Nephron progenitor cell (in vitro differentiated cells): ENCODE results near the gene TTLL8.

Source experiments
- DNase-seq: peaks from one replicate; pipeline ENCODE4 v3.0.0; 2021
- H3K27ac Mint-ChIP-seq: 2 replicates; pipeline ENCODE4 v1.8.0; 2021; ENCODE audit warnings: mild to moderate bottlenecking, moderate library complexity, mixed read lengths
- H3K27me3 Mint-ChIP-seq: 2 replicates; pipeline ENCODE4 v1.8.0; 2021; ENCODE audit warnings: mild to moderate bottlenecking, low read depth, mixed read lengths; ENCODE audit not compliant: poor library complexity
- H3K36me3 Mint-ChIP-seq: 2 replicates; pipeline ENCODE4 v1.8.0; 2021; ENCODE audit warnings: low read depth, mixed read lengths
- H3K4me1 Mint-ChIP-seq: 2 replicates; pipeline ENCODE4 v1.8.0; 2021; ENCODE audit warnings: mixed read lengths
- H3K4me3 Mint-ChIP-seq: 2 replicates; pipeline ENCODE4 v1.8.0; 2021; ENCODE audit warnings: mild to moderate bottlenecking, moderate library complexity, mixed read lengths
- H3K9me3 Mint-ChIP-seq: 2 replicates; pipeline ENCODE4 v1.8.0; 2021; ENCODE audit warnings: mild to moderate bottlenecking, moderate library complexity, mixed read lengths
- TF ChIP-seq, protein P1 (sequence below): fragments of 200-600 bp; sonication (generic); IDR thresholded peaks from 2 replicates; pipeline ENCODE4 v1.5.0; 2021; ENCODE audit warnings: antibody characterized with exemption

Gene TTLL8

DNA sequence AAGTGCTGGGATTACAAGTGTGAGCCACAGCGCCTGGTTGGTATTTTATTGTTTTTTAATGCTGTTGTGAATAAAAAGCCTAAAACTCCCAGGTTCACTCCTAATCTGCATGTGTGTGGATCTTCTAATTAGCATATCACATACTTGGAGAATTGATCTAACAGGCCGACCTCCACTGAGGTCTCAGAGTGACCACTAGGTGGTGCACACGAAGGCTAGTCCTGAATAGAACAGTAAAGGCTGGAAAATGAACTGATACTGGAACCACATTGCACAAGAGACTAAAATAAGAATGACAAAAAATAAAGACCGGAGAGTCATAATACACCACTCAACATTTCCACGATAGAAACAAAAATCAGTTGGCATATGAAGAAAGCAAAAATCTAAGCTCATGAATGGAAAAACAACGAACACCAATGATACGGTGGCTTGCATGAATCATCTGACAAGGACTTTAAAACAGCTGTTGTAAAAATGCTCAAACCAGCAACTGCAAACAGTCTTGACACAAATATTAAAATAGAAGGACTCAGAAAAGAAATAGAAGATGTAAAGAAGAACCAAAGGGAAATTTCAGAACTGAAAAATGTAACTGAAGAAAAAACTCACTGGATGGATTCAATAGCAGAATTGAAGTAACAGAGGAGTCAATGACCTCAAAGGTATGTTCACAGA lies 78.4 kb downstream of the TTLL8 start:
- peaks cover 45% of the 10 kb centered on the region for H3K9me3 Mint-ChIP-seq
- TF ChIP-seq, protein P1, sequence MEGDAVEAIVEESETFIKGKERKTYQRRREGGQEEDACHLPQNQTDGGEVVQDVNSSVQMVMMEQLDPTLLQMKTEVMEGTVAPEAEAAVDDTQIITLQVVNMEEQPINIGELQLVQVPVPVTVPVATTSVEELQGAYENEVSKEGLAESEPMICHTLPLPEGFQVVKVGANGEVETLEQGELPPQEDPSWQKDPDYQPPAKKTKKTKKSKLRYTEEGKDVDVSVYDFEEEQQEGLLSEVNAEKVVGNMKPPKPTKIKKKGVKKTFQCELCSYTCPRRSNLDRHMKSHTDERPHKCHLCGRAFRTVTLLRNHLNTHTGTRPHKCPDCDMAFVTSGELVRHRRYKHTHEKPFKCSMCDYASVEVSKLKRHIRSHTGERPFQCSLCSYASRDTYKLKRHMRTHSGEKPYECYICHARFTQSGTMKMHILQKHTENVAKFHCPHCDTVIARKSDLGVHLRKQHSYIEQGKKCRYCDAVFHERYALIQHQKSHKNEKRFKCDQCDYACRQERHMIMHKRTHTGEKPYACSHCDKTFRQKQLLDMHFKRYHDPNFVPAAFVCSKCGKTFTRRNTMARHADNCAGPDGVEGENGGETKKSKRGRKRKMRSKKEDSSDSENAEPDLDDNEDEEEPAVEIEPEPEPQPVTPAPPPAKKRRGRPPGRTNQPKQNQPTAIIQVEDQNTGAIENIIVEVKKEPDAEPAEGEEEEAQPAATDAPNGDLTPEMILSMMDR = peak; percentile 44
- H3K36me3 Mint-ChIP-seq = peaks cover 14% of the 10 kb centered on the region
- H3K4me3 Mint-ChIP-seq = no peak overlapping the region
- H3K27ac Mint-ChIP-seq = no peak overlapping the region
- DNase-seq = peak; percentile 25
- peaks cover 6% of the 10 kb centered on the region for H3K4me1 Mint-ChIP-seq
- peaks cover 61% of the 10 kb centered on the region for H3K27me3 Mint-ChIP-seq

DNA sequence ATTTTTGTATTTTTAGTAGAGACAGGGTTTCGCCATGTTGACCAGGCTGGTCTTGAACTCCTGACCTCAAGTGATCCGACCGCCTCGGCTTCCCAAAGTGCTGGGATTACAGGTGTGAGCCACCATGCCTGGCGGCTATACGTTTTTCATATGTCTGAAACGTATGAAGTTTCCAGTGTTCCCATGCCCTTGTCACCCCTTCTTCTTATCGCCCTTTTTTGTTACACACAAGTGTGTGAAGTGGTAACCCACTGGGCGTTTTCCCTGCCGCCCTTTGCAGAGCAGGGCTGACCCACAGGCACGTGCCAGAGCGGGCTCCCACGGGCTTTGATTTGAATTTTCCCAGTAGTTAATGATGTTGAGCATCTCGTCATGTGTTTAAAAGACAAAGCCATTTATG lies 80.5 kb downstream of the TTLL8 start:
- peaks cover 9% of the 10 kb centered on the region for H3K36me3 Mint-ChIP-seq
- H3K4me3 Mint-ChIP-seq = no peak overlapping the region
- no peak overlapping the region for H3K27ac Mint-ChIP-seq
- peaks cover 48% of the 10 kb centered on the region for H3K27me3 Mint-ChIP-seq
- H3K9me3 Mint-ChIP-seq = peaks cover 37% of the 10 kb centered on the region
- DNase-seq = no peak
- peaks cover 6% of the 10 kb centered on the region for H3K4me1 Mint-ChIP-seq
- TF ChIP-seq, protein P1 = no peak

DNA sequence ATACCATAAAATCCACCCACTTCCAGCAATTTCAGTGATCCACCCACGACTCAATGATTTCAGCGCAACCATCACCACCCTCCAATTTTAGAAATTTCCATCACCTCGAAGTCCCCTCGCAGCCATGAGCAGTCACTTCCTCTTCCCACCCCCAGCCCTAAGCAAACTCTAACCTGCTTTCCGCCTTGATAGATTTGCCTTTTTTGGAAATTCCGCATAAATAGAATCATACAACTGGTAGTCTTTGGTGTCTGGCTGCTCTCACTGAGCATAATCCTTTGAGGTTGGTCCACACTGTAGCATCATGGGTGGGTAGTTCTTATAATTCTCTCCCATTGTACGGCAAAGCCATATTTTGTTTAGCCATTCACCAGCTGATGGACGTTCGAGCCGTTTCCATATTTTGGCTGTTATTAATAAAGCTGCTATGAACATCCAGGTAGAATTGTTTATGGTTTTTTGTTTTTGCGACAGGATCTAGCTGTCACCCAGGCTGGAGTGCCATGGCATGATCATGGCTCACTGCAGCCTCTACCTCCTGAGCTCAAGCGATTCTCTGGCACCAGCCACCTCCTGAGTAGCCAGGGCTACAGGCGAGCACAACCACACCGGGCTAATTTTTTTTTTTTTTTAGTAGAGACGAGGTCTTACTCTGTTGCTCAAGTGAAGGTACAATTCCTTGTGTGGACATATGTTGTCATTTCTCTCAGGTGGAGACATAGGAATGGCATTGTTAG lies 81.5 kb downstream of the TTLL8 start:
- H3K27ac Mint-ChIP-seq = no peak overlapping the region
- H3K27me3 Mint-ChIP-seq = peaks cover 40% of the 10 kb centered on the region
- H3K4me1 Mint-ChIP-seq = peaks cover 6% of the 10 kb centered on the region
- no peak overlapping the region for H3K4me3 Mint-ChIP-seq
- TF ChIP-seq, protein P1 = no peak
- no peak for DNase-seq
- peaks cover 9% of the 10 kb centered on the region for H3K36me3 Mint-ChIP-seq
- H3K9me3 Mint-ChIP-seq = peaks cover 31% of the 10 kb centered on the region

DNA sequence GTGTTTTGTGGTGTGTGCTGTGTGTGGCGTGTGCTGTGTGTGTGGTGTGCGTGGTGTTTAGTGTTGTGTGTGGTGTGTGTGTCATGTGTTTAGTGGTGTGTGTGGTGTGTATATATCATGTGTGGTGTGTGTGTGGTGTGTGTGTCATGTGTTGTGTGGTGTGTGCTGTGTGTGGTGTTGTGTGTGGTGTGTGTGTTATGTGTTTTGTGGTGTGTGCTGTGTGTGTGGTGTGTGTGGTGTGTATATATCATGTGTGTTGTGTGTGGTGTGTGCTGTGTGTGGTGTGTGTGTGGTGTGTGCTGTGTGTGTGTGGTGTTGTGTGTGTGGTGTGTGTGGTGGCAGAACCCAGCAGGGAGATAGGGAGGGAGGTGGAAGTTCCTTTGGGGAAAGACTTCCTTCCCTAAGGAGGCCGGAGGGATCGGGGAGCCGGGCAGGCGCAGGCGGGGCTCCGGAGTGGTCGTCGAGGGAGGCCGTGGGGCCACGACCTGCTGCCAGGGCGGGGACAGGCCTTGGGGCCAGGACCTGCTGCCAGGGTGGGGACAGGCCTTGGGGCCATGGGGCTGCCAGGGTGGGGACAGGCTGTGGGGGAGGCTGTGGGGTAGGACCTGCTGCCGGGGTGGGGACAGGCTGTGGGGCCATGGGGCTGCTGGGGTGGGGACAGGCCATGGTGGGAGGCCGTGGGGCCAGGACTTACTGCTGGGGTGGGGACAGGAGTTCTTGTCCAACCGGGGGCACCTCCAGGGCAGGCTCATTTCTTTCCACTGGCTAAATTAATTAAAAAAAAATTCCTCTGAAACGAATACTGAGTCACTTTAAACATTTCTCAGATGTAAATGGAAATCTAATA lies 82.3 kb downstream of the TTLL8 start:
- peak; percentile 46 for DNase-seq
- H3K36me3 Mint-ChIP-seq = peaks cover 9% of the 10 kb centered on the region
- no peak overlapping the region for H3K27ac Mint-ChIP-seq
- H3K9me3 Mint-ChIP-seq = peaks cover 22% of the 10 kb centered on the region
- no peak overlapping the region for H3K4me3 Mint-ChIP-seq
- TF ChIP-seq, protein P1 = no peak
- H3K27me3 Mint-ChIP-seq = peaks cover 36% of the 10 kb centered on the region
- peaks cover 7% of the 10 kb centered on the region for H3K4me1 Mint-ChIP-seq

DNA sequence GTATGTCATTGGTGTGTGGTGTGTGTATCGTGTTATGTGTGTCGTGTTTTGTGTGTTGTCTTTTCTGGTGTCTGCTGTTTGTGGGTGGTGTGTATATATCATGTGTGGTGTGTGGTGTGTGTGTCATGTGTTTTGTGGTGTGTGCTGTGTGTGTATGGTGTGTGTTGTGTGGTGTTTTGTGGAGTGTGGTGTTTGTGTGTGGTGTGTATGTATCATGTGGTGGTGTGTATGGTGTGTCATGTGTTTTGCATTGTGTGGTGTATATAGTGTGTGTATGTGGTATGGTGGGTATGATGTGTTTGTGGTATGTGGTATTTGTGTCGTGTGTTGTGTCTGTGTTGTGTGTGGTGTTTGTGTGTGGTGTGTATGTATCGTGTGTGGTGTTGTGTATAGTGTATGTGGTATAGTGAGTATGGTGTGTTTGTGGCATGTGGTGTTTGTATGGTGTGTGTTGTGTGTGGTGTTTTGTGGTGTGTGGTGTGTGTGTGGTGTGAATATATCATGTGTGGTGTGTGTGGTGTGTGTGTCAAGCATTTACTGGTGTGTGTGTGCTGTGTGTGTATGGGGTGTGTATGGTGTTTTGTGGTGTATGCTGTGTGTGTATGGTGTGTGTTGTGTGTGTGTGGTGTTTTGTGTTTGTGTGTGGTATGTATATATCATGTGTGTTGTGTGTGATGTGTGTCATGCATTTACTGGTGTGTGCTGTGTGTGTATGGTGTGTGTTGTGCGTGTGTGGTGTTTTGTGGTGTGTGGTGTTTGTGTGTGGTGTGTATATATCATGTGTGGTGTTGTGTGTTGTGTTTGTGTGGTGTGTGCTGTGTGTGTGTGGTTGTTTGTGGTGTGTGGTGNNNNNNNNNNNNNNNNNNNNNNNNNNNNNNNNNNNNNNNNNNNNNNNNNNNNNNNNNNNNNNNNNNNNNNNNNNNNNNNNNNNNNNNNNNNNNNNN lies 84.8 kb downstream of the TTLL8 start:
- peaks cover under 1% of the 10 kb centered on the region for H3K9me3 Mint-ChIP-seq
- TF ChIP-seq, protein P1 = no peak
- no peak overlapping the region for H3K4me3 Mint-ChIP-seq
- peaks cover 12% of the 10 kb centered on the region for H3K4me1 Mint-ChIP-seq
- H3K27ac Mint-ChIP-seq = no peak overlapping the region
- H3K36me3 Mint-ChIP-seq = no peaks in the 10 kb centered on the region
- H3K27me3 Mint-ChIP-seq = peaks cover 26% of the 10 kb centered on the region
- DNase-seq = no peak
